ENCODE results near the gene LMF1.

DNA sequence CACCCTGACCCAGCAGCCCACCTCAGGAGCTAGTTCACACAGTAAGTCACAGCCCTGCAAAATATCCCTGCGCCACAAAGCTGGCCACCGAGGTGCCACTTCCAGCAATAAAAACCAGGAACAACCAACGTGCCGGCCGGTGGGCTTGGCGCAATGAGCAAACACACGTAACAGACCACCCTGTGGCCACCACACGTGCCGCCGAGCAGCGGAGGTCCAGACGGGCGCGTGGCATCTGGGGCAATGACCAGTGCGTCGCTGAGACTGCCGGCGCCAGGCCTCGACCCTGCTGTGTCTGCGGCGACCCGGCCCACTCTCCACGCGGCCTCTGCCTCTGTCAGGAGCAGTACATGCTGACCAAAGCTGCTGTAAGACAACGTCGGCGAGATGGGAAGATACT is 31.5 kb downstream of the LMF1 start:
- TF ChIP-seq, protein P1, sequence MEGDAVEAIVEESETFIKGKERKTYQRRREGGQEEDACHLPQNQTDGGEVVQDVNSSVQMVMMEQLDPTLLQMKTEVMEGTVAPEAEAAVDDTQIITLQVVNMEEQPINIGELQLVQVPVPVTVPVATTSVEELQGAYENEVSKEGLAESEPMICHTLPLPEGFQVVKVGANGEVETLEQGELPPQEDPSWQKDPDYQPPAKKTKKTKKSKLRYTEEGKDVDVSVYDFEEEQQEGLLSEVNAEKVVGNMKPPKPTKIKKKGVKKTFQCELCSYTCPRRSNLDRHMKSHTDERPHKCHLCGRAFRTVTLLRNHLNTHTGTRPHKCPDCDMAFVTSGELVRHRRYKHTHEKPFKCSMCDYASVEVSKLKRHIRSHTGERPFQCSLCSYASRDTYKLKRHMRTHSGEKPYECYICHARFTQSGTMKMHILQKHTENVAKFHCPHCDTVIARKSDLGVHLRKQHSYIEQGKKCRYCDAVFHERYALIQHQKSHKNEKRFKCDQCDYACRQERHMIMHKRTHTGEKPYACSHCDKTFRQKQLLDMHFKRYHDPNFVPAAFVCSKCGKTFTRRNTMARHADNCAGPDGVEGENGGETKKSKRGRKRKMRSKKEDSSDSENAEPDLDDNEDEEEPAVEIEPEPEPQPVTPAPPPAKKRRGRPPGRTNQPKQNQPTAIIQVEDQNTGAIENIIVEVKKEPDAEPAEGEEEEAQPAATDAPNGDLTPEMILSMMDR (IDR thresholded peaks at IDR 0.05), result no peak
- no peak for TF ChIP-seq POLR2A (IDR thresholded peaks at IDR 0.05)

Measured in vagina (tissue), 2 donors.